HUES6 (cell line): ENCODE data around the gene MRRF.

ENCODE experiments used
- H3K27ac ChIP-seq: 2 replicates; pipeline ENCODE4 v1.7.0; 2013; ENCODE audit warnings: low read depth, mild to moderate bottlenecking, low read length, inconsistent platforms
- H3K27me3 ChIP-seq: 2 replicates; pipeline ENCODE4 v1.6.1; 2013; ENCODE audit warnings: low read length; ENCODE audit not compliant: control insufficient read depth, insufficient read depth
- H3K36me3 ChIP-seq: 2 replicates; pipeline ENCODE4 v1.6.1; 2013; ENCODE audit warnings: low read length; ENCODE audit not compliant: control insufficient read depth, insufficient read depth
- H3K4me1 ChIP-seq: 2 replicates; pipeline ENCODE4 v1.6.1; 2013; ENCODE audit warnings: low read length; ENCODE audit not compliant: control insufficient read depth, insufficient read depth
- H3K4me3 ChIP-seq: 2 replicates; pipeline ENCODE4 v1.5.1; 2013; ENCODE audit warnings: low read depth, low read length
- H3K9ac ChIP-seq: one replicate; pipeline ENCODE4 v1.6.1; 2013; ENCODE audit warnings: mild to moderate bottlenecking, low read length
- H3K9me3 ChIP-seq: 2 replicates; pipeline ENCODE4 v1.6.1; 2013; ENCODE audit warnings: low read depth, low read length; ENCODE audit not compliant: control insufficient read depth, insufficient read depth

The MRRF gene

GRCh38 chr9:122232796-122233306, 31.8 kb upstream of the MRRF start:
- Histone ChIP-seq H3K4me1 (no peaks in the 10 kb centered on the region), H3K4me3 (no peak overlapping the region), H3K9ac (no peak overlapping the region), H3K9me3 (no peaks in the 10 kb centered on the region), H3K27me3 (peaks cover 65% of the 10 kb centered on the region), H3K27ac (no peak overlapping the region), H3K36me3 (no peaks in the 10 kb centered on the region)

DNA sequence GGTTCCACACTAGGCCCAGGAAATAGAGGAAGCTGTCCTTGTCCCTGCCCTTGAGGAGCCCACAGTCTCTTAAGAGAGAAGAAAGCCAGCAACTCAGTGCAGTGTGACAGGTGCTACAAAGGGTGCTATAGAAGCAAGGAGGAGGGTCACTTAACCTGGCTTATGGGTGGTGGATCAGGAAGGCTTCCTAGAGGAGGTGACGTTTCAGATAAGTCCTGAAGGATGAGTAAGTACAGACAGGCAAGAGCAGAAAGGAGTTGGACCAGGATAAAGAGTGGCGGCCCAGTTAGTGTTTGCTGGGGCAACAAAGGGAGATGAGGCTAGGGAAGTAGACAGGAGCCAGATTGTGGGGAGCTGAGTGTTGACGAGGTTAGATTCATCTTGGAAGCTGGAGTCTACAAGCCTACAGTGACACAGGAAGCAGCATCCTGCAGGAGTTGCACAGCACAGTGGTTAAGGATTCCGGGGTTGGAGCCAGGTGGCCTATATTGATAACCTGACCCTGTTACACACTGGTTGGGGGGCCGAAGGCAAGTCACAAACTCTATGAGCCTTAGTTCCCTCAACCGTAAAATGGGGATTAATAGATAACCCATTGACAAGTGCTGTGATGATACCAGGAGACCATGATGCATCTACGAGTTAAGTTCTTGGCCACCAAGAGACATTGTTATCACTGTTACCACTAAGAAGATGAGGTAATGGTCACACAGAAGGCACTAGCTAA, 30.5 kb upstream of the MRRF start:
- no peaks in the 10 kb centered on the region for H3K4me1 ChIP-seq
- H3K9me3 ChIP-seq: no peaks in the 10 kb centered on the region
- H3K27ac ChIP-seq: no peak overlapping the region
- no peaks in the 10 kb centered on the region for H3K36me3 ChIP-seq
- peaks cover 51% of the 10 kb centered on the region for H3K27me3 ChIP-seq
- H3K9ac ChIP-seq: no peak overlapping the region
- no peak overlapping the region for H3K4me3 ChIP-seq

- no peak overlapping the region for H3K4me3 ChIP-seq
- peaks cover 26% of the 10 kb centered on the region for H3K27me3 ChIP-seq
- H3K36me3 ChIP-seq: peaks cover 15% of the 10 kb centered on the region
- no peak overlapping the region for H3K27ac ChIP-seq
- no peaks in the 10 kb centered on the region for H3K9me3 ChIP-seq
- no peaks in the 10 kb centered on the region for H3K4me1 ChIP-seq
- no peak overlapping the region for H3K9ac ChIP-seq
These were observed 28.0 kb upstream of the MRRF start for GRCh38 chr9:122236681-122237080.

DNA sequence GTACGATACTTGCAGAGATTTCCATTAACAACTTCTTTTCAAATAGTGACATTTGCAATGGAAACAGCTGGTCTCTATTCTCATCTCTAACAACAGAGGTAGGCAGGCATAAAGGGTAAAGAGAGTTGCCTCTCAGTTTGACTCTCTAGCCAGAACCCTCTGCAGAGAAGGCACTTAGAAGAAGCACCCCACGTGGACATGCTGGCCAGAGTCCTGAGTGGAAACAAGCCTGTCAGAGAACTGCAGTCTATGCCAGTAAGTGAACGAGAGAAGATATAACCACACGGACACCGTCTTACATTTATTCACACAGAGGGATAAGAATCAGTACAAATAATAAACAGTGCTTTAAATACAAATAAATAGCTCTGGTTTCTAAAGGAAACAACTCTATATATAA, 25.0 kb upstream of the MRRF start:
- H3K27ac ChIP-seq: no peak overlapping the region
- 0 out of 2 replicates have a peak, but pooled peaks cover 1% of the 10 kb centered on the region for H3K27me3 ChIP-seq
- H3K36me3 ChIP-seq: peaks cover 44% of the 10 kb centered on the region
- H3K9me3 ChIP-seq: no peaks in the 10 kb centered on the region
- H3K9ac ChIP-seq: no peak overlapping the region
- H3K4me3 ChIP-seq: no peak overlapping the region
- H3K4me1 ChIP-seq: no peaks in the 10 kb centered on the region

GRCh38 chr9:122244349-122244748, 20.3 kb upstream of the MRRF start:
- H3K9ac ChIP-seq: no peak overlapping the region
- H3K9me3 ChIP-seq: no peaks in the 10 kb centered on the region
- peaks cover 76% of the 10 kb centered on the region for H3K36me3 ChIP-seq
- H3K27me3 ChIP-seq: no peaks in the 10 kb centered on the region
- H3K4me3 ChIP-seq: no peak overlapping the region
- no peak overlapping the region for H3K27ac ChIP-seq
- H3K4me1 ChIP-seq: no peaks in the 10 kb centered on the region

DNA sequence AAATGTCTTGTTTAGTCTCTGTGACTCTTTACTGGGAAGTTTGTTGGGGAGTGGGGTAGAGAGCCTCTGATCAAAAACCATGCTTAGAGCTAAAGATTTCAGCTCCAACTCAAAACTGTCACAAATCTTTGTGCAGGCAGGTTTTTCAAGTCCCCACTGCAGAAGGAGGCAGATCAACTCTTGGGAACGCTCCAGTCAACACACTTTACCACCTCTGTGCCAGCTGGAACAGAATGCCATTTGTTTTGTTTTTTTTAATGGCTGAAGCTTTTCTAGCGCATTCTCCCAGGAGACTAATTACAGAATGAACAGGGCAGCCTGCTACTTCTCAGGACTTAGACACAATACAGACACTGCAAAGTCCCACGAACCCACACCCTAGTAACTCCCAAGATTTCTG, 18.0 kb upstream of the MRRF start:
- Histone ChIP-seq H3K4me3 (no peak overlapping the region), H3K4me1 (no peaks in the 10 kb centered on the region), H3K36me3 (peaks cover 80% of the 10 kb centered on the region), H3K27ac (no peak overlapping the region), H3K9ac (no peak overlapping the region), H3K27me3 (no peaks in the 10 kb centered on the region), H3K9me3 (no peaks in the 10 kb centered on the region)

DNA sequence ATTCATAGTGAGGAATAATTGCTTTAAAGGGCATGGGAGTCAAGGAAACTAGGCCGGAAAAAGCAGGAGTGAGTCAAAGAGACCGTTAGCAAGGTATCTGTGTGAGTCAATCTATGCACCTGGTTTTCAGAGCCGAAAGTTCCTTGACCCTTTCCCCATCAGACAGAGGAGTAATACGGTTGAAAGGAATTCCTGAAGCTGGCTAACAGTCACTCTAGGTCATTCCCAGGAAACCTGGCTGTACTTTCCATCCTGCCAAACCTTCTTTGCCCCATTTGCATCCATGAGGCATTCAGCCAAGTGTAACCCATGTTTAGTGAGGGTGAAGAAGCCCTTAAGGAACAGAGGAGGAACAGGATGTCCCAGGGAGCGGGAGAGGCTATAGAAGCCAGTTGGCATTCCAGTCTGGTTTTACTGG, 16.2 kb upstream of the MRRF start:
- Histone ChIP-seq H3K4me3 (no peak overlapping the region), H3K9me3 (no peaks in the 10 kb centered on the region), H3K9ac (no peak overlapping the region), H3K27me3 (no peaks in the 10 kb centered on the region), H3K36me3 (peaks cover 70% of the 10 kb centered on the region), H3K4me1 (peaks cover 12% of the 10 kb centered on the region), H3K27ac (no peak overlapping the region)

- peaks cover 52% of the 10 kb centered on the region for H3K36me3 ChIP-seq
- H3K4me1 ChIP-seq: peaks cover 20% of the 10 kb centered on the region
- H3K9ac ChIP-seq: no peak overlapping the region
- H3K27me3 ChIP-seq: no peaks in the 10 kb centered on the region
- no peaks in the 10 kb centered on the region for H3K9me3 ChIP-seq
- H3K27ac ChIP-seq: no peak overlapping the region
- no peak overlapping the region for H3K4me3 ChIP-seq
These were observed 13.3 kb upstream of the MRRF start for GRCh38 chr9:122251351-122251750.

- Histone ChIP-seq H3K36me3 (peaks cover 40% of the 10 kb centered on the region), H3K27me3 (no peaks in the 10 kb centered on the region), H3K27ac (no peak overlapping the region), H3K9me3 (no peaks in the 10 kb centered on the region), H3K4me1 (peaks cover 20% of the 10 kb centered on the region), H3K4me3 (no peak overlapping the region), H3K9ac (no peak overlapping the region)
These were observed 11.9 kb upstream of the MRRF start for GRCh38 chr9:122252796-122253195.

DNA sequence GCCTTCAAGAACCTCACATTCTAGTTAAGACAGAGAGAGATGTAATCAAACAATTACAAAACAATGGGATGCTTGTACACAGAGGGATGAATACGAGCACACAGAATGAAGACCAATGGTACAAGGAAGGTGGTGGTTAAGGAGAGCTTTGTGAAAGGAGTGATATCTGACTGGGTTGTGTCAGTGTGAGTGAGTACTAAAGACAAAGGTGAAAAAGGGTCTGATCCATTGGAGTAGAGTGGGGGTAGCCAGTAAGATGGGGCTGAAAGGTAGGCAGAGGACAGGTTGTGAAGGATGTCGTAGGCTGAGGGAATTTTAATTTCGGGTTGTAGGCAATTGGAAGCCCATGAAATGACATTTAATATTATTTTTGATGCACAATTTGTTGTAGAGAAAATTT, 9.9 kb upstream of the MRRF start:
- H3K36me3 ChIP-seq: peaks cover 35% of the 10 kb centered on the region
- no peaks in the 10 kb centered on the region for H3K27me3 ChIP-seq
- H3K4me1 ChIP-seq: peaks cover 20% of the 10 kb centered on the region
- no peaks in the 10 kb centered on the region for H3K9me3 ChIP-seq
- no peak overlapping the region for H3K9ac ChIP-seq
- H3K27ac ChIP-seq: no peak overlapping the region
- H3K4me3 ChIP-seq: no peak overlapping the region

DNA sequence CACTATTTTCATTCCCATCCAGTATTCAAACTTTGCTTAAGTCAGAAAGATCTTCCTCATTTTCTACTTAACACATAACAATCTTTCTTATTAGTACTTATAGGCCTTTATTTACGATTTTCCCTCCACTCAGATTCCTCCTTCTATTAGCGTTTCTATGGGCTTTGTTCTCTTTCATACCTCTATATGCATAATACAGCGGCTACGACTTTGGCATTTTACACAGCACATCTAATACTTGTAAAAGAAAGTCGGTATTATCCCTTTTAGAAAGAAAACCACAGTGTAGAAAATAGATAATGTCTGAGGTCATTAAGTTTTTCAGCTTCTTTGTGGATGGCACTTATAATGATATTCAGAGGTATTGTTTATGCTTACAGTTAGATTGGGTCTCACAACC, 8.5 kb upstream of the MRRF start:
- no peak overlapping the region for H3K9ac ChIP-seq
- H3K4me3 ChIP-seq: no peak overlapping the region
- H3K9me3 ChIP-seq: no peaks in the 10 kb centered on the region
- H3K36me3 ChIP-seq: peaks cover 38% of the 10 kb centered on the region
- H3K4me1 ChIP-seq: peaks cover 20% of the 10 kb centered on the region
- no peaks in the 10 kb centered on the region for H3K27me3 ChIP-seq
- no peak overlapping the region for H3K27ac ChIP-seq
